ENCODE data around the gene TMEM31. TPM values are rescaled to one million over a fixed set of nuclear protein-coding genes. Genes with fewer than 3 reads are reported as not detected.

Gene TMEM31
- total RNA-seq, 1 experiment from 2014 or later: not detected

DNA sequence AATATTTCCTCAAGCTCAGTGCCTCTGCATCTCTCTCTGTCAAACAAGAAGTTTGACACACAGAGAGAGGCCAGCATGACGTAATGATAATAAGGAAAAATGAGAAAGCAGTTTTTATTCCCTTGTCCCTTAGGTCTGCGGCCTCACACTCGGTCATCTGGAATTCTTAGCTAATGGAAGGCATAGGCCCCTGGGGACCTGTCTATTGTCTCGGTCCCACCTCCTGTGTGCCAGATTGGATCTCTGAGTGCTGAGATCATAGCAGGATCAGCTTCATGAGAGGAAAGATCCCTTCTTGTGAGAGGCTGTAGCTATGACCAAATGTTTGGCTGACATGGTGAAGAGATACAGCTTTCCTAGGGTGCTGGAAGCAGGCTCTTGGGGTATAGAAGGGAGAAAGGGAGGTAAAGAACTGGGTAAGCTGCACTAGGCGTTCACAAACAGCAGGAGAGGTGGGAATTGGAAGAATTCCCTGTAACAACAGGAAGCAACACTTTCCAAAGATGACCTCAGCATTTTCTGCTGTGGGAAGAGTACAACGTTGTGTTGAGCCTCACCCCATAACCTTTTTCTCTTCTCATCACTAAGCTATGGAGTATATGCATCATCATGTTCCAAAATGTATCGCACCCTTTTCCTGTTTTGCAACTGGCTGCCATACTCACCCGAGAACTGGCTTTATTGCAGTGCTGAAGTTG lies 20.2 kb downstream of the TMEM31 start:
- TF ChIP-seq RAD21 (IDR thresholded peaks at IDR 0.05; ENCODE audit: low read depth) (no peak), TCF7L2 (IDR thresholded peaks at IDR 0.05; ENCODE audit: borderline replicate concordance, extremely low read depth, insufficient read depth, insufficient read length) (no peak), ELF1 (IDR thresholded peaks at IDR 0.05; ENCODE audit: borderline replicate concordance, low read depth) (no peak), ATF3 (IDR thresholded peaks at IDR 0.05) (no peak), YY1 (IDR thresholded peaks at IDR 0.05; ENCODE audit: extremely low read depth, insufficient replicate concordance, low read depth, low read length) (no peak), SP1 (IDR thresholded peaks at IDR 0.05; ENCODE audit: low read depth) (no peak), EZH2phosphoT487 (IDR thresholded peaks at IDR 0.05; ENCODE audit: borderline replicate concordance) (no peak), CTCF (IDR thresholded peaks at IDR 0.05 in 2 of 3, conservative IDR thresholded peaks at IDR 0.05 in 1 of 3; ENCODE audit: borderline replicate concordance in 1 of 3, insufficient read depth in 1 of 3, low read depth in 2 of 3, low read length in 2 of 3) (no peak), SIN3A (IDR thresholded peaks at IDR 0.05; ENCODE audit: low read depth) (no peak), REST (IDR thresholded peaks at IDR 0.05; ENCODE audit: low read depth) (no peak), POLR2A (IDR thresholded peaks at IDR 0.05; ENCODE audit: borderline replicate concordance, extremely low read depth, insufficient read depth, insufficient read length) (no peak), ZNF274 (IDR thresholded peaks at IDR 0.05; ENCODE audit: low read depth, low read length) (no peak), CEBPB (IDR thresholded peaks at IDR 0.05; ENCODE audit: low read depth) (no peak), ZFX (IDR thresholded peaks at IDR 0.05) (no peak), CBX3 (IDR thresholded peaks at IDR 0.05; ENCODE audit: low read depth) (no peak), POLR2AphosphoS5 (IDR thresholded peaks at IDR 0.05; ENCODE audit: low read depth, low read length) (no peak), EZH2 (IDR thresholded peaks at IDR 0.05) (no peak)
- TF ChIP-seq, protein P1, sequence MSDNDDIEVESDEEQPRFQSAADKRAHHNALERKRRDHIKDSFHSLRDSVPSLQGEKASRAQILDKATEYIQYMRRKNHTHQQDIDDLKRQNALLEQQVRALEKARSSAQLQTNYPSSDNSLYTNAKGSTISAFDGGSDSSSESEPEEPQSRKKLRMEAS (IDR thresholded peaks at IDR 0.05): no peak
- H3K4me1 ChIP-seq (ENCODE audit: control insufficient read depth in 1 of 2, insufficient read depth in 2 of 2, low read length in 2 of 2): no peaks in the 10 kb centered on the region
- no peaks in the 10 kb centered on the region for H4K20me1 ChIP-seq (ENCODE audit: insufficient read depth)
- no peaks in the 10 kb centered on the region for H3K9me3 ChIP-seq (ENCODE audit: control insufficient read depth in 1 of 2, insufficient read depth in 1 of 2, low read depth in 1 of 2, low read length in 2 of 2)
- H3K27ac ChIP-seq (ENCODE audit: low read depth, low read length): no peak overlapping the region
- no peaks in the 10 kb centered on the region for H3K9me2 ChIP-seq (ENCODE audit: insufficient read depth)
- ChIA-PET RAD21 (ENCODE audit: low non-redundant PET in 1 of 2, low total read pairs in 2 of 2, uncharacterized antibody in 2 of 2, unreplicated experiment in 2 of 2) (no interaction called here), POLR2A (no interaction called here), CTCF (interaction anchor here (1.4 kb wide), 1 partner anchor 19 kb away, joined by 3 read pairs; no protein-coding TSS in a partner anchor)
- no peak overlapping the region for H2AFZ ChIP-seq (ENCODE audit: low read depth, low read length, poor library complexity, severe bottlenecking)
- no peaks in the 10 kb centered on the region for H3K79me2 ChIP-seq (ENCODE audit: insufficient read depth, low read length)
- H3K9ac ChIP-seq (ENCODE audit: low read length): no peak overlapping the region
- BruUV-seq (replicated peaks): no TSS peak
- no peak for ATAC-seq
- H3K36me3 ChIP-seq (ENCODE audit: control insufficient read depth in 1 of 2, insufficient read depth in 2 of 2, low read length in 2 of 2): no peaks in the 10 kb centered on the region
- H3K4me2 ChIP-seq (ENCODE audit: low read length): no peak overlapping the region
- DNase-seq (ENCODE audit: low read depth, low spot score): no peak
- intact Hi-C loops (cut with micrococcal nuclease): no loop called here
- no peak overlapping the region for H3K4me3 ChIP-seq (replicated peaks in 1 of 2; ENCODE audit: low read depth in 1 of 2, low read length in 2 of 2)
- peaks cover 15% of the 10 kb centered on the region for H3K27me3 ChIP-seq (ENCODE audit: insufficient read depth, low read length)

Data from HCT116 (cell line).